ENCODE data around the gene TGFBR1.

Gene TGFBR1

DNA sequence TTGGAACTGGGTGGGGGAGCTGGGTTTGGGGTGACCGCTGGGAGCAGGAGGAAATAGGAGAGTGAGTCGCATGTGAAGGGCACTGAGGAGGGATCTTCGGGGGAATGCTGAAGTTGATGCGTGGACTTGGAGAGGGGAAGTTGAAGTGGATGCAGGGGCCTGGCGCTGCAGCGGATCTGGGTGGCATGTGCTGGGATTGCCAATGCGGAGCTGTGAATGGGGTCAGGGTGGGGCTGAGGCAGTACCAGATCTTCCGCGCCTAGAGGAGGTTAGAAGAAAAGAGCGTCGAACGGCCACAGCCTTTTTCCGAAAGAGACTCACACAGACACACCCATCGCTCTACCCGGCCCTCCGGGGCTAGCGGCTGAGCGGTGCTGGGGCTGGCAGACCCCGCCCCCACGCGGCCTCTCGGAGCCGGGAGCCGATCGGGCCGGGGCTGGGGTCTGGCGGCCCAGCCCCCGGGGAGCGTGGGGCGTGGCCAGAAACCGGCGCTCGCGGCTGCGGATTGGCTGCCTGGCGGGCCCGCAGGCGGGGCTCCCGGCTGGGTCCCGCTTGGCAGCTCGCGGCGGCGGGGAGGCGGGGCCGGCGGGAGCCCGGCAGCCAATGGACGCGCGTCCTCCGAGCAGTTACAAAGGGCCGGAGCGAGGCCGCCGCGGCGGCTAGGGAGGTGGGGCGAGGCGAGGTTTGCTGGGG lies at the start of gene TGFBR1:
TSS of gene TGFBR1 (plus strand) at position 655 of the 693 bp plus-strand sequence. CDS start 93 bp downstream, outside the sequence.
- no peaks in the 10 kb centered on the region for H3K27me3 ChIP-seq (ENCODE audit: insufficient read depth, low read length)
- peaks cover 3% of the 10 kb centered on the region for H3K36me3 ChIP-seq (ENCODE audit: insufficient read depth, low read length)
- peak within 1 kb of the TSS; percentile 57 for H3K4me3 ChIP-seq (ENCODE audit: low read length)
- H3K9me3 ChIP-seq (ENCODE audit: low read length), result no peaks in the 10 kb centered on the region
- H3K4me1 ChIP-seq (ENCODE audit: insufficient read depth, low read length), result peaks cover 33% of the 10 kb centered on the region
- H2AFZ ChIP-seq (ENCODE audit: low read depth, low read length), result peak within 1 kb of the TSS; percentile 78

DNA sequence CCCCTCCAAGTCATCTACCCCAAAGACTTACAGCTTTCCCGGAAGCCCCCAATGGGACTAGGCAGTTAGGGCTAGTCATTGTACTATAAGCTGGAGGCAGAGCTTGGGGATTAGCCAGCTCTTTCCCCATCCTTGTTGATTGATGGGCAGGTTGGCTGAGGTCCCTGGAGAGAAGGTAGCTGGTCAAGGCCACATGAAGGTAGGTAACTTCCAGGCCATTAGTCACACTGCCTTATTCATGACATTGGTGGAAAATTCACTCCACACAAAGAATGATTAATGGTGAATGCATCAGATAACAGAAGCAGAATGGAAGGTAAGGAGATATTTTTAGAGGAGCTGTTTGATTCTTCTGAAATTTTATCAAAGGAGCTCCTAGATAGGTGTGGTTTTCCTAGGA lies 49.5 kb upstream of the TGFBR1 start:
- no peaks in the 10 kb centered on the region for H3K27me3 ChIP-seq (ENCODE audit: insufficient read depth, low read length)

DNA sequence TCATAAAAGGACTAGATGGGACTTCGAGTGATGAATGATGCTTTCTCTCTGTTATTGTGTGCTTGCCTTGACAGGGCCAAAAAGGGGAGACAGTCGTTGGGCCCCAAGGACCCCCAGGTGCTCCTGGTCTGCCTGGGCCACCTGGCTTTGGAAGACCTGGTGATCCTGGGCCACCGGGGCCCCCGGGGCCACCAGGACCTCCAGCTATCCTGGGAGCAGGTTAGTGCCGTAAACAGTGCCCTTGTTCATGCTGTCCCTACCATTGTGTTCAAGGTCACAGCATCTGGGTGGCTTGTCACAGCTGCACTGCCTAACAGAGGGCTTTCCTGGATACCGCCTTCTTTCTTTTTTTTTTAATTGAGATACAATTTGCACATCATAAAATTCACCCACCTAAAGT lies 48.7 kb upstream of the TGFBR1 start:
- H2AFZ ChIP-seq (ENCODE audit: low read depth, low read length), result no peak overlapping the region
- H3K9me3 ChIP-seq (ENCODE audit: low read length), result no peaks in the 10 kb centered on the region
- H3K4me1 ChIP-seq (ENCODE audit: insufficient read depth, low read length), result no peaks in the 10 kb centered on the region
- H3K36me3 ChIP-seq (ENCODE audit: insufficient read depth, low read length), result no peaks in the 10 kb centered on the region
- H3K4me3 ChIP-seq (ENCODE audit: low read length), result no peak overlapping the region
- H3K27me3 ChIP-seq (ENCODE audit: insufficient read depth, low read length), result no peaks in the 10 kb centered on the region

More for the DNA sequence above, 49.5 kb upstream of the TGFBR1 start:
- Histone ChIP-seq H3K4me1 (ENCODE audit: insufficient read depth, low read length) (no peaks in the 10 kb centered on the region), H2AFZ (ENCODE audit: low read depth, low read length) (no peak overlapping the region), H3K4me3 (ENCODE audit: low read length) (no peak overlapping the region), H3K36me3 (ENCODE audit: insufficient read depth, low read length) (no peaks in the 10 kb centered on the region), H3K9me3 (ENCODE audit: low read length) (no peaks in the 10 kb centered on the region)

DNA sequence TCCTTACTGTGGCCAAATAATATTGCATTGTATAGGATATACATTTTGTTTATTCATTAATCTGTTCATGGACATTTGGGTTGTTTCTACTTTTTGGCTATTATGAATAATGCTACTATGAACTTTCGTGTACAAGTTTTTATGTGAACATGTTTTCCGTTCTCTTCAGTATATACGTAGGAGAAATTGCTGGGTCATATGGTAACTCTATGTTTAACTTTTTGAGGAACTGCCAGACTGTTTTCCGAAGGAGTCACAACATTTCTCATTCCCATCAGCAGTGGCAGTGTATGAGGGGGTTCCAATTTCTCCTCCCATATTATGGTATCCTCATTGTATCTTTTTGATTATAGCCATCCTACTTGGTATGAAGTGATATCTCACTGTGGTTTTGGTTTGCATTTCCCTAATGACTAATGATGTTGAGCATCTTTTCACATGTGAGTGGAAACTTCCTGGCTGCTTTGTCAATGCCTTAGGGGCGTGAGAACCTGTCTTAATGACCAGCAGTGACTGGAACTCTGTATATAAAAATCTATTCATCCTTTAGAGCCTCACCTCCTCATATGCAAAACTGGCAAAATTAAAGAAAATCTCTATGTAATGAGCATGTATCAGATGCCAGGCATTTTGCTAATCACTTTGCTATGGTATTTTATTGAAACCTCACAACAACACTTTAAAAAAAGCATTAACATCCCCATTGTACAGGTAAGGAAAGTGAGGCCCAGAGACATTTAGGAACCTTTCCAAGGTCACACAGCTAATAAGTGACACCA lies 47.8 kb upstream of the TGFBR1 start:
- no peaks in the 10 kb centered on the region for H3K9me3 ChIP-seq (ENCODE audit: low read length)
- no peak overlapping the region for H3K4me3 ChIP-seq (ENCODE audit: low read length)
- H2AFZ ChIP-seq (ENCODE audit: low read depth, low read length), result no peak overlapping the region
- no peaks in the 10 kb centered on the region for H3K4me1 ChIP-seq (ENCODE audit: insufficient read depth, low read length)
- no peaks in the 10 kb centered on the region for H3K27me3 ChIP-seq (ENCODE audit: insufficient read depth, low read length)
- H3K36me3 ChIP-seq (ENCODE audit: insufficient read depth, low read length), result no peaks in the 10 kb centered on the region

DNA sequence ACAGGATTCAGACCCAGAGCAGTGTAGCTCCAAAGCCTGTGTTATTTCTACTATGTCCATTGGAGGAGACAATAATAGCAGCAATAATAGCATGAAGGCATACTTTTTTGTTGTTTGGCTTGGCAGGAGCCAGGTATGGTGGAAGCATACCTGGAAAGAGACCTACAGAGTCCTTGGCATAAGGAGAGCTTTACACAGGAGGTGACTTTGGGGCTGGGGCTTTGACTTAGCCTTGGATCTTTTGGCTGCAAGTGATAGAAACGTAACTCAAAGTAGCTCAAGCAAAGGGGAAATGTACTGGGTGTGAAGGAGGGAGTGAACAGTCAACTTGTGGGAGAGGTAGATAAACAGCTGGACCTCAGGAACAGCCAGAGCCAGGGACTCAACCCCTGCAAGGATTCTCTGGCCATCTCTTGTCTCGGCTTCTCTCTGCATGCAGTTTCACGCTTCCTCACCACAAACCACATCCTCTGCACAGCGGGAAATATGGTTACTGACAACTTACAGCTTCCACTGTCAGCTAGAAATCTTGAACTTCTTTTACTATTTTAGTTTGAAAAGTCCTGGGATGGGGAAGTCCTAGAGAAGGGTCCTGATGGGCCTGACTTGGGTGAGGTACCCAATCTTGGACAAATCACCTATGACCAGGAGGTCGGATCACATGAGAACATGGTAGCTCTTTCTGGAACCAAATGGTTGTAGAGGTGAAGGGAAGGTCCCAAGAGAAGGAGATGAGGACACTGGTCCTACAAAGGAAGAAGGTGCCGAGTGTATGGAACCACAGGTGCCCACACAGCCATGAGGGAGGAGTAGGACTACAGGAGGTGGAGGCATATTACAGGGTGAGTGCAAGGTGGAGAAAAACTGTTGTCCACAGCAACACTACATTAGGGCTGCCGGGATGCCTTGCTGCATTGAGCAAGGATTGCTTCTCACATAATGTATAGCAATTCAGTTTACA lies 47.0 kb upstream of the TGFBR1 start:
- no peaks in the 10 kb centered on the region for H3K36me3 ChIP-seq (ENCODE audit: insufficient read depth, low read length)
- no peaks in the 10 kb centered on the region for H3K9me3 ChIP-seq (ENCODE audit: low read length)
- no peaks in the 10 kb centered on the region for H3K4me1 ChIP-seq (ENCODE audit: insufficient read depth, low read length)
- no peaks in the 10 kb centered on the region for H3K27me3 ChIP-seq (ENCODE audit: insufficient read depth, low read length)
- no peak overlapping the region for H2AFZ ChIP-seq (ENCODE audit: low read depth, low read length)
- H3K4me3 ChIP-seq (ENCODE audit: low read length), result no peak overlapping the region

DNA sequence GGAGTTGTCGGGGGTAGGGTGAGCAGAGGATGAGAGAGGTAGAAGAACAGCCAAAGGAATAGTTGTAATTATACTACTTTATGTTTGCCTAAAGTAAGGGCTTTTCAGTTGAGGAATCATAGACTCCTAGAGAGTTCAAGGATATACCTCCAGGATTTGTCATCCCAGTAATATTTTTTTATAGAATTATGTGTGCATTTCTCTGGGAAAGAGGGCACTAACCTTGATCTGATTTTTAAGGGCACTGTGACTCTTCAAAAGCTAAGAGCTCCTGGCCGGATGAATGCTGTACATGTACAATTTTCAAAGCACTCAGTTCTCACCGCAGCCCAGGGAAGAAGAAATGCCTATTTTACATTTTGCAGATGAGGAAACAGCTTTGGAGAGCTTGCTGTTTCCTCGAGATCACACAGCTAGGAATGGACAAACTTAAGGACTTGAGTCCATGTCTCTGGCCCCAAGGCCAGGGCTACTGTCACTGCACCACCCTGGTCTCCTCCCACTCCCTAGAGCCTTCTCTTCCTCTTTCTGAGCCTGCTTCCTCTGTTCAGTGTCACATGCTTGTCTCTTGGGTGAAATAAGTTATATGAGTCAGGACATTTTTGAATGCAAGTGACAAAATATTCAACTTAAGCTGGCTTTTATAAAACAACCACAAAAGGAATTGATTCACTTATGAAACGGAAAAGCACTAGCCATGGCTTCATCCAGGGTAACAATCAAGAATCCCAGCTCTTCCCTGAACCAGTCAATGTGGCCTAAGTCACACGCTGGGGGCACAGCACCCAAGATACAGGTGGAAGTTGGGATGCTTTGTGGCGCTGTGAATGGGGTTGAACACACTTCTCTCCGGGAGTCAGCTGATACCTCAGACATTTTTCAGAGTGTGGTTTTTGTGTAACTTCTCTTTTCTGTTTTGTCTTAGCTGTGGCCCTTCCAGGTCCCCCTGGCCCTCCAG lies 45.7 kb upstream of the TGFBR1 start:
- H3K27me3 ChIP-seq (ENCODE audit: insufficient read depth, low read length), result peaks cover 5% of the 10 kb centered on the region
- no peak overlapping the region for H3K4me3 ChIP-seq (ENCODE audit: low read length)
- H3K4me1 ChIP-seq (ENCODE audit: insufficient read depth, low read length), result no peaks in the 10 kb centered on the region
- no peak overlapping the region for H2AFZ ChIP-seq (ENCODE audit: low read depth, low read length)
- no peaks in the 10 kb centered on the region for H3K36me3 ChIP-seq (ENCODE audit: insufficient read depth, low read length)
- no peaks in the 10 kb centered on the region for H3K9me3 ChIP-seq (ENCODE audit: low read length)

DNA sequence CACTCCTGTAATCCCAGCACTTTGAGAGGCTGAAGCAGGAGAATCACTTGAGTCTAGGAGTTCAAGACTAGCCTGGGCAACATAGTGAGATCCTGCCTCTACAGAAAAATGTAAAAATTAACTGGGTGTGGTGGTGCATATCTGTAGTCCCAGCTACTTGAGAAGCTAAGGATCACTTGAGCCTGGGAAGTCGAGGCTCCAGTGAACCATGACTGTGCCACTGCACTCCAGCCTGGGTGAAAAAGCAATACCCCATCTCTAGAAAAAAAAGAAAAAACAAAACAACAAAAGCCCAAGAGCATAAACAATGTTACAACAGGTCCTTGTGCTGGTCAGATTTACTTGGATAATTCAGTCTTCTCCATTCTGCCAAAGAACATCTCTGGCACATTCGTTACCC lies 44.3 kb upstream of the TGFBR1 start:
- Histone ChIP-seq H3K4me1 (ENCODE audit: insufficient read depth, low read length) (no peaks in the 10 kb centered on the region), H2AFZ (ENCODE audit: low read depth, low read length) (no peak overlapping the region), H3K36me3 (ENCODE audit: insufficient read depth, low read length) (no peaks in the 10 kb centered on the region), H3K4me3 (ENCODE audit: low read length) (no peak overlapping the region), H3K9me3 (ENCODE audit: low read length) (no peaks in the 10 kb centered on the region), H3K27me3 (ENCODE audit: insufficient read depth, low read length) (peaks cover 5% of the 10 kb centered on the region)

DNA sequence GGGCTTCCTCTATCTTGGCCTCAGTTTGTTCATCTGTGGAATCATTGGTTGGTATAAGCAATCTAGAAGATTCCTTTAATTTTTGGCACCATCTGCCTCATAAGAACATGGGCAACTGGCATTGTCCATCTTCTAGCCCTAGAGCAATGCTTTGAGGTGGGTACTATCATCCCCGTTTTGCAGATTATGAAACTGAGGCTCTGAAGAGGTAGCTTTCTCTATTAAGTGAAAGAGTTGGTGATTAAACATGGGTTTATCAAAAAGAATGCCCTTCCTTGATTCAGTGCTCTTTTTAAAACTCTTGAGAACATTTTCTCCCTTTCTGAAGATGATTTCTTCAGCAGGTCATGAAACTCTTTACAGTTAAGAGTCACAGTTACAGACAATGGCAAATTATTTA lies 42.4 kb upstream of the TGFBR1 start:
- peaks cover 5% of the 10 kb centered on the region for H3K27me3 ChIP-seq (ENCODE audit: insufficient read depth, low read length)
- H3K4me1 ChIP-seq (ENCODE audit: insufficient read depth, low read length), result peaks cover 3% of the 10 kb centered on the region

DNA sequence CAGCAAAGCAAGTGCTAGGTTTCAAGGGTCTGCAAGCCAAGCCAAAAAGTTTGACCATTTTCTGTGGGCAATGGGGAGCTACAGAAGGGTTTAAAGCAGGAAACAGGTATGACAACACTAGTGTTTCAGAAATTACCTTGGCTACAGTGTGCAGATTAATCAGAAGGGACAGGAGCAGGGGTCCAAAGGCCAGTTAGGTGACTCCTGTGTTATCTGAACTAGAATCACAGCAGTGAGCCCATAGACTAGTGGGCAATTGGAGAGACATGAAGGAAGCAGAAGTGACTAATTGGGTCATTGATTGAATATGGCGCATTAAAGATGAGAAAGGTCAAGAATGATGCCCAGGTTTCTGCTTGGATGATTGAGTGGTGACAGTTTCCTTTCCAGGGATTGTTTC lies 41.4 kb upstream of the TGFBR1 start:
- Histone ChIP-seq H2AFZ (ENCODE audit: low read depth, low read length) (no peak overlapping the region), H3K4me1 (ENCODE audit: insufficient read depth, low read length) (peaks cover 3% of the 10 kb centered on the region), H3K36me3 (ENCODE audit: insufficient read depth, low read length) (no peaks in the 10 kb centered on the region), H3K27me3 (ENCODE audit: insufficient read depth, low read length) (peaks cover 5% of the 10 kb centered on the region), H3K9me3 (ENCODE audit: low read length) (no peaks in the 10 kb centered on the region), H3K4me3 (ENCODE audit: low read length) (no peak overlapping the region)

More for the DNA sequence above, 42.4 kb upstream of the TGFBR1 start:
- Histone ChIP-seq H3K9me3 (ENCODE audit: low read length) (no peaks in the 10 kb centered on the region), H3K36me3 (ENCODE audit: insufficient read depth, low read length) (no peaks in the 10 kb centered on the region), H2AFZ (ENCODE audit: low read depth, low read length) (no peak overlapping the region), H3K4me3 (ENCODE audit: low read length) (no peak overlapping the region)

DNA sequence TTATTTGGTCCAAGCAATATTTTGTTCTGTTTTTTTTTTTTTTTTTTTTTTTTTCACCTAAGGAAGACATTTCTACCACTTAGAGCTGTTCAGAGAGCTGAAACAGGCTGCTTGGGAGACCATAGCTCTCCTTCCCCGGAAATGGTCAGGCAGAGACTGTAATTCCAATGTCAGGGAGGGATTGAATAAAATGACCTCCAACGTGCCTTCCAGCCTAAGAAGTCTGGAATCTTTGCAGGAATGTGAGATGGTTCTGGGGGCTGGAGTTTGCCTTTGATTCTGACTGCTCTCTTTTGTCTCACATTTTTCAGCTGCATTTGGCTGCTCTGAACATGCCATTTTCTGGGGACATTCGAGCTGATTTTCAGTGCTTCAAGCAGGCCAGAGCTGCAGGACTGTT lies 38.3 kb upstream of the TGFBR1 start:
- no peaks in the 10 kb centered on the region for H3K36me3 ChIP-seq (ENCODE audit: insufficient read depth, low read length)
- no peak overlapping the region for H3K4me3 ChIP-seq (ENCODE audit: low read length)
- H3K27me3 ChIP-seq (ENCODE audit: insufficient read depth, low read length), result peaks cover 5% of the 10 kb centered on the region
- H3K9me3 ChIP-seq (ENCODE audit: low read length), result no peaks in the 10 kb centered on the region
- H3K4me1 ChIP-seq (ENCODE audit: insufficient read depth, low read length), result peaks cover 3% of the 10 kb centered on the region
- H2AFZ ChIP-seq (ENCODE audit: low read depth, low read length), result no peak overlapping the region

DNA sequence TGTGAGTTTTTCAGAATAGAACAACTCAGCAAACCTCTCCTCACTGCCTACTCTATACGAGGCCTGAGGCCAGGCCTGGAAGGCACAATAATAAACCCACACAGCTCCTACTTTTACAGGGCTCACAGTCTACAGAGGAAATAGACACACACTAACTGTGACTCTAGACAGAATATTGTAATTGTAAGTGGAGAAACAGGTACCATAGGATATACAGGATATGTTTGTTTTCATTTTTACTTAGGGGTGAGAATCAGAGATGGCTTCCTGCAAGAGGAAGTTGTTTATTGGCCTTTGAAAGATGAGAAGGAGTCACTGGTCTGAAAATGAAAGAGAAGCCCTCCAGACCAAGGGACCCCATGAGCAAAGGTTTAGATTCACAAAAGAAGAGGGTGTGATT lies 35.8 kb upstream of the TGFBR1 start:
- H3K4me3 ChIP-seq (ENCODE audit: low read length), result no peak overlapping the region
- no peaks in the 10 kb centered on the region for H3K36me3 ChIP-seq (ENCODE audit: insufficient read depth, low read length)
- H3K27me3 ChIP-seq (ENCODE audit: insufficient read depth, low read length), result no peaks in the 10 kb centered on the region
- H2AFZ ChIP-seq (ENCODE audit: low read depth, low read length), result no peak overlapping the region
- peaks cover 3% of the 10 kb centered on the region for H3K4me1 ChIP-seq (ENCODE audit: insufficient read depth, low read length)
- no peaks in the 10 kb centered on the region for H3K9me3 ChIP-seq (ENCODE audit: low read length)

DNA sequence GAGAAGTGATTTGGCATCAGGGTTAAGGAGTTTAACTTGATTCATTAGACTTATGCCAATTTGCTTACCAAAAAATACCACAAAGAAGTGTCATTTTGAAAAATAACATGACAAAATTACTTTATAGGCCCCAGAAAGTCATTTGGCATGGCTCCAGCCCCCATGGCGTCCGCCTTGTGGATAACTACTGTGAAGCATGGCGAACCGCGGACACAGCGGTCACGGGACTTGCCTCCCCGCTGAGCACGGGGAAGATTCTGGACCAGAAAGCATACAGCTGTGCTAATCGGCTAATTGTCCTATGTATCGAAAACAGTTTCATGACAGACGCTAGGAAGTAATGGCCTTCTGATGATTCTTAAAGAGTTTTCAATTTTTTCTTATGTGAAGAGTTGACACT lies 35.4 kb upstream of the TGFBR1 start:
- Histone ChIP-seq H3K9me3 (ENCODE audit: low read length) (no peaks in the 10 kb centered on the region), H3K4me3 (ENCODE audit: low read length) (no peak overlapping the region), H2AFZ (ENCODE audit: low read depth, low read length) (no peak overlapping the region), H3K4me1 (ENCODE audit: insufficient read depth, low read length) (peaks cover 3% of the 10 kb centered on the region), H3K27me3 (ENCODE audit: insufficient read depth, low read length) (no peaks in the 10 kb centered on the region), H3K36me3 (ENCODE audit: insufficient read depth, low read length) (no peaks in the 10 kb centered on the region)
